RCC 7860 (cell line): ENCODE data around the gene ZNF45.
"Not testable (repeated sequence)": the region's sequence is repeated elsewhere in the genome, so short reads cannot be mapped to it uniquely, and the experiment has no call there.

ENCODE experiments used
- DNase-seq: peaks from one replicate; pipeline ENCODE4 v3.0.0-alpha.2; 2015; ENCODE audit warnings: low spot score
- FAIRE-seq: peaks from 2 replicates; lab custom pipeline; 2012; peaks lifted over from hg19 to GRCh38; lab: Jason Lieb, UNC

The ZNF45 gene

GRCh38 chr19:43934985-43935708 is at the start of gene ZNF45:
Gene ZNF45, minus strand, starts transcription at chr19:43935282. Its CDS starts 13,097 bp downstream, at chr19:43922185.
- peak; percentile 58 for DNase-seq
- FAIRE-seq = peak; percentile 2

DNA sequence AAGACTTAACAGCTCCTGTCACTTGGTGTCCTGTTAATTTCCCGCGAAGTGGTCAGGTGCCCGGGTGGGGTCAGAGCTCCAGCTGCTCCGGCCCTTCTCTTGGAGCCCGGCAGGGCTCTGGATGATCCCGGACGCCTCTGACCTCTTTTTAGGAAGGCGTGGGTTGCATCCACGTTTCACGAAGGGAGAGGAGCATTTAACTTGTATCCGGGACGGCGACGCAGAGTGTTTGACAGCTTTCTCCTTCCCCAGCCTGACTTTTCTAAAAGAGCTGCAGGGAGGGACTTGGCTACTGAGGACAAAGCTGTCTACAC is 49.6 kb upstream of the ZNF45 start:
- DNase-seq (no peak), FAIRE-seq (no peak)

GRCh38 chr19:43983912-43984686 is 49.0 kb upstream of the ZNF45 start, which contains the start of gene ZNF155:
Gene ZNF155, plus strand, starts transcription at chr19:43984188. Its CDS starts 4,356 bp downstream, at chr19:43988544.
- peak; percentile 89 for DNase-seq
- FAIRE-seq = peak; percentile 86

GRCh38 chr19:43983544-43983911 is 48.4 kb upstream of the ZNF45 start:
- FAIRE-seq (no peak), DNase-seq (no peak)

- no peak for DNase-seq
- FAIRE-seq = no peak
These were observed 41.6 kb upstream of the ZNF45 start for GRCh38 chr19:43976732-43977131.

GRCh38 chr19:43966079-43966694 is 31.1 kb upstream of the ZNF45 start:
- FAIRE-seq = no peak
- no peak for DNase-seq

DNA sequence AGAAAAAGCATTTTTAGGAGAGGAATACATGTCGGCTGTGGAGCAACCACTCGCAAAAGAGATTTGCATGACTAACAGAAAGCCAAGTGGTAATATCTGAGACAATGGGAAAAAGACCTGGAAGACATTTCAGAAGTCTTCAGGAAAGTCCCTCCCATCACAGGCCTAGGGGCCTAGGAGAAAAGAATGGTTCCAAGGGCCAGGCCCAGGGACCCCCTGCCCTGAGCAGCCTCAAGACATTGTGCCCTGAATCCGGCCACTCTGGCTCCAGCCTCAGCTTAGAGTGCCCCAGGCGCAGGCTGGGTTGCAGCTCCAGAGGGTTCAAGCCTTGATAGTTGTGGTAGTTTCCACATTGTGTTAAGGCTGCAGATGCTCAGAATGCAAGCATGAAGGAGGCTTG is 25.3 kb upstream of the ZNF45 start:
- no peak for DNase-seq
- FAIRE-seq = no peak

- DNase-seq (no peak), FAIRE-seq (no peak)
These were observed 22.8 kb upstream of the ZNF45 start for GRCh38 chr19:43957891-43958290.

DNA sequence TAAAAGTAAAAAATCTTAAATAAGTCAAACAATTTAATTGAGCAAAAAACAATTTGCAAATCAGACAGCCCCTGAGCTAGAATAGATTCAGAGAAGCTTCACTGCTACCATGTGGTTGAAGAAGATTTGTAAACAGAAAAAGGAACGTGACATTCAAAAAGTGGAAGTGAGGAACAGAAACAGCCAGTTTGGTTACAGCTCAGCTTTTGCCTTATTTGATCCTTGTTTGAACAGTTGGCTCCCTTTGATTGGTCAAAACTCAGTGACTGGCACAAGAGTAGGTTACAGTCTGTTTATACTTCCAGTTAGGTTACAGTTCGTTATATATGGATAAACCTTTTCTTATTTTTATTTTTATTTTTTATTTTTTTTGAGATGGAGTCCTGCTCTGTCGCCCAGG is 21.7 kb upstream of the ZNF45 start:
- no peak for DNase-seq
- no peak for FAIRE-seq

- FAIRE-seq = peak; percentile 65
- DNase-seq = peak; percentile 71
These were observed 16.0 kb upstream of the ZNF45 start, which contains the start of gene ZNF221 for GRCh38 chr19:43950834-43951645. Gene ZNF221, plus strand, starts transcription at chr19:43951228. Its CDS starts 11,499 bp downstream, at chr19:43962727.

DNA sequence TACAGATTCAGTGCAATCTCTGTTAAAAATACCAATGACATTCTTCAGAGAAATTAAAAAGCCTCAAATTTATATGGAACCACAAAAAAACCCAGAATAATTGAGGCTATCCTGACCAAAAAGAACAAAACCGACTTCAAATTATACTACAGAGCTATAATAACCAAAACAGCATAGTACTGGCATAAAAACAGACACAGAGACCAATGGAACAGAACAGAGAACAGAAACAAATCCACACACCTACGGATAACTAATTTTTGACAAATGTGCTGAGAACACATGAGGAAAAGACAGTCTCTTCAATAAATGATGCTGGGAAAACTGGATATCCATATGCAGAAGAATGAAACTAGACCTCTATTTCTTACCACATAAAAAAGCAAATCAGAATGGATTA is 14.7 kb upstream of the ZNF45 start:
- DNase-seq, FAIRE-seq: not testable (repeated sequence)

DNA sequence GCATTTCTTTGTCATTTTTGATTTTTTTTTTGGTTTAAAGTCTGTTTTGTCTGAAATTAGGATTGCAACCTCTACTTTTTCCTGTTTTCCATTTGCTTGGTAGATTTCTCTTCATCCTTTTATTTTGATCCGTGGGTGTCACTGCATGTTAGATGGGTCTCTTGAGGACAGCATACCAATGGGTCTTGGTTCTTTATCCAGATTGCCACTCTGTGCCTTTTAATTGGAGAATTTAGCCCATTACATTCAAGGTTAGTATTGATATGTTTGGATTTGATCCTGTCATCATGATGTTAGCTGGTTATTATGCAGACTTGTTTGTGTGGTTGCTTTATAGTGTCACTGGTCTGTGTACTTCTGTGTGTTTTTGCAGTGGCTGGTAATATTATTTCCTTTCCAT is 12.3 kb upstream of the ZNF45 start:
- not testable (repeated sequence) for DNase-seq, FAIRE-seq

GRCh38 chr19:43941209-43941608 is 6.1 kb upstream of the ZNF45 start:
- no peak for FAIRE-seq
- DNase-seq = no peak

DNA sequence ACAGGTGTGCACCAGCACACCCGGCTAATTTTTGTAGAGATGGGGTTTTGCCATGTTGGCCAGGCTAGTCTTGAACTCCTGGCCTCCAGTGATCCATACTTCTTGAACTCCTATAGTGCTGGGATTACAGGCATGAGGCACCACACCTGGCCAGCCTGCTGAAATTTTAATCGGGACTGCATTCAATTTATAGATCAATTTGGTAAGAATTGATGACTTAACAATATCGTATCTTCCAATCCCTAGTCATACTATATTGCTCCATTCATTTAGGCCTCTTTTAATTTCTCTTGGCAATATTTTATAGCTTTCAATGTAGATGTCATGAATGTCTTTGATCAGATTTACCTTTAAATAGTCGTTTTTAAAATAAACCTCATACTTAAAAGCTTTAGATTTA is 5.6 kb upstream of the ZNF45 start:
- no peak for FAIRE-seq

DNA sequence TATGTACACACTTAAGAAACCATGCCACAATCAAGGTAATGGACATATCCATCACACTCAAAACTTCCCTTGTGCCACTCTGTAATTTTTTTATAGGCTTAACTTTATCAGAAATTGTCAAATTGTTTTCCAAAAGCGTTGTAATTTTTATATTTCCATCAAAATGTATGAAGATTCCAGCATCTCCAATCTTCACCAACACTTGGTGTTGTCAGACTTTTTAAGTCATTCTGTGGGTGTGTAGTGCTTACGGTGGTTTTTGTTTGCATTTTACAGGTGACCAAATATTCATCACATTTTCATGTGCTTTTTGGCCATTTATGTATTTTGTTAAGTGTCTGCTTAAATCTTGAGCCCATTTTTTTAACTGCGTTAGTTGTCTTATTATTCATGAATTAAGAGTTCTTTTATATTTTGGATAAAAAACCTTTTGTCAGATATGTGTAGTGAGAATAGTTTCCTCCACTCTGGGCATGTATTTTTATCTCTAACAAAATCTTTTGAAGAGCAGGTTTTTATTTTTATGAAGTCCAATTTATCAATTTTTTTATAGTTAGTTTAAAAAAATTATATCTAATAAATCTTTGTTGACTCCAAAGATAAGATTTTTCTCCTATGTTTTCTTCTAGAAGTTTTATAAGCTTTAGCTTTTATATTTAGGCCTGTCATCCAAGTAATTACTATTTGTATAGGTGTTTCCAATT is 4.6 kb upstream of the ZNF45 start:
- FAIRE-seq (no peak), DNase-seq (no peak)

More for the DNA sequence above, 5.6 kb upstream of the ZNF45 start:
- DNase-seq = no peak

DNA sequence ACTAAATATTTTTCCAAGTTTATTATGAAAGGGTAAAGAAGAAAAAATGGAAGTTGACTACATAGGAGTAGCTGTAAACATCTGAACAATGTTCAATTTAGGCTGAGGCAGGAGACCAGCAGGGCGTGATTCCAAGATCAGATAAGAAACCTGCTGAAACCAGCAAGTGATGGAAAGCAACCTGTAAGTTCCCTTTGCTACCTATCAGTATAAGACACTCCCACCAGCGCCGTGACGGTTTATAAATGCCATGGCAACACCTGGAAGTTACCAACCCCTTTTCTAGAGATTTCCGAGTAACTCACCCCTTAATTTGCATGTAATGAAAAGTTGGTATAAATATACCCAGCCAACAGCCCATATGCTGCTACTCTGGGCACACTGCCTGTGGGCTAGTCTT is 1.1 kb upstream of the ZNF45 start:
- FAIRE-seq = no peak
- no peak for DNase-seq

DNA sequence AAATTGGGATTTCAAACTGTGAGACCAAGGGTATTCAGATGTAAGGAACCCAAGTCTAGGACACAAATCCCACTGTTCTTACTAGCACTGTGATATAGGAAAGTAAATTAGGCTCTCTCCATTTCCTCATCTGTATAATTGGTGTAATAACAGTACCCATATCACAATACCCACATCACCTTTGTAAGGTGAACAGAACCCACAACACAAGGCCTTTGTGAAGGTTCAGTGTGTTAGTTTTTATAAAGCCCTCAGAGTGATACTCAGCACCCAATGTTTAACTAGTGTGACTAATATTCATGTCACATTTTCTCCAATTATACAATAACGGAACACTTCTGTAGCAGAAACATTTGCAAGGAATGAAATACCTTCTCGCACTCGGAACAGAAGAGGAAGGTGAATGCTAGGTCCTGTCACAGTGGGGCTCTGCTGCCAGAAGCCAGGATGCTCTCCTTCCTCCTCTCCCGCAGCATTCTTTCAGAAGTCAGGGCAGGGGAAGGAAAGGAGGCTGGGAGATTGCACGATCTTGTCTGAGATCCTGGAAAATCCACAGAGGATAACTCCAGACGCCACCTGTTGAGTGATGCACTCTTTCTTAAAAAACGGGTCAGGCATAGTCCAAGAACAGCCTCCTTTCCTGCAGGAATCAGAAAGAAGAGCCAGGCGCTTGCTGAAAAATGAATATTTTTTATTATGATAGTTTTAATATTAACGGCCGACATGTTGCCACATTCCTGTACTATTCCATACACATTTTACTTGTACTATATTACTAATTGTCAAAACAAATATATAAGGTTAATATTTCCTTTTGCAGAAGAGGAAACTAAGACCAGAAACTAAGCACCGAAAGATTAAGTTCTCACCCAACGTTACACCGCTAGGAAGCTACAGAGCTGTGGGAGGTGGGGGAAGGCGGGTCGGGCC is 762 bp downstream of the ZNF45 start:
- DNase-seq (peak; percentile 5), FAIRE-seq (no peak)

DNA sequence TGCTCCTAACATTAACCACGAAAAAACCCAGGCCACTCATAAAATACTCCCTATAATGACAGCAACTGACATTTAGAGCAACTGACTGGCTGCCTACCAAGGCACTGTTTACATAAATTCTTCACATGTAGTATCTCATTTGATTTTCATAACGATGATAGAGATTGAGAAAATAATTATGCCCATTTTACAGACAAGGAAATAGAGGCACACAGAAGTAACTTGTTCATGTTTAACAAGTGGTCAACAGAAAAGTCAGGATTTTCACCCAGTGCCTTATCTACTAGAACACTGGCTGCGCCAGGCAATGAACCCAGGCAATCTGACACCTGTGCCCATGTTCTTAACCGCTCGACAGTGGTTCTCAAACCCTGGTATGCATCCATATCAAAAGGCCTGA is 6.3 kb downstream of the ZNF45 start:
- DNase-seq (no peak), FAIRE-seq (no peak)

GRCh38 chr19:43923875-43924274 is 11.2 kb downstream of the ZNF45 start:
- FAIRE-seq (no peak), DNase-seq (no peak)
